Ovary (tissue), 3 donors: ENCODE measurements around the gene PTPRN2.
"Not testable (repeated sequence)": the region's sequence is repeated elsewhere in the genome, so short reads cannot be mapped to it uniquely, and the experiment has no call there.

Source experiments
- POLR2A ChIP-seq: fragments of 450-650 bp; IDR thresholded peaks from one replicate; pipeline ENCODE4 v1.6.1; 2017; ENCODE audit warnings: antibody characterized with exemption, mild to moderate bottlenecking, moderate library complexity
- TF ChIP-seq, protein P1 (sequence below), 3 donors: fragments of 450-650 bp in 2 of 3; fragments of 200-600 bp in 1 of 3; IDR thresholded peaks; one replicate each; pipeline versions ENCODE4 v1.5.1 to v1.8.0; 2016 to 2022; ENCODE audit warnings: antibody characterized with exemption in 3 of 3, mild to moderate bottlenecking in 1 of 3
- donor health status: DM: no; HTN: no; CAD: no.

DNA sequence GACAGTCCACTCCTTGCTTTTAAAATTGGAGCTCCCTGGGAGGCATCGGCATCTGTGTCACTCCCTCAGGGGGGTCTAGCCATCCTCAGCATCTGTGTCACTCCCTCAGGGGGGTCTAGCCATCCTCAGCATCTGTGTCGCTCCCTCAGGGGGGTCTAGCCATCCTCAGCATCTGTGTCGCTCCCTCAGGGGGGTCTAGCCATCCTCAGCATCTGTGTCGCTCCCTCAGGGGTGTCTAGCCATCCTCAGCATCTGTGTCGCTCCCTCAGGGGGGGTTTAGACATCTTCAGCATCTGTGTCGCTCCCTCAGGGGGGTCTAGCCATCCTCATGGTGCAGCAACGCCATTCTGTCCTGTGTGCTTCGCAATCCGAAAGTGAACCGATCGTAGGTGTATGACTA, 651.9 kb downstream of the PTPRN2 start:
- TF ChIP-seq, protein P1, sequence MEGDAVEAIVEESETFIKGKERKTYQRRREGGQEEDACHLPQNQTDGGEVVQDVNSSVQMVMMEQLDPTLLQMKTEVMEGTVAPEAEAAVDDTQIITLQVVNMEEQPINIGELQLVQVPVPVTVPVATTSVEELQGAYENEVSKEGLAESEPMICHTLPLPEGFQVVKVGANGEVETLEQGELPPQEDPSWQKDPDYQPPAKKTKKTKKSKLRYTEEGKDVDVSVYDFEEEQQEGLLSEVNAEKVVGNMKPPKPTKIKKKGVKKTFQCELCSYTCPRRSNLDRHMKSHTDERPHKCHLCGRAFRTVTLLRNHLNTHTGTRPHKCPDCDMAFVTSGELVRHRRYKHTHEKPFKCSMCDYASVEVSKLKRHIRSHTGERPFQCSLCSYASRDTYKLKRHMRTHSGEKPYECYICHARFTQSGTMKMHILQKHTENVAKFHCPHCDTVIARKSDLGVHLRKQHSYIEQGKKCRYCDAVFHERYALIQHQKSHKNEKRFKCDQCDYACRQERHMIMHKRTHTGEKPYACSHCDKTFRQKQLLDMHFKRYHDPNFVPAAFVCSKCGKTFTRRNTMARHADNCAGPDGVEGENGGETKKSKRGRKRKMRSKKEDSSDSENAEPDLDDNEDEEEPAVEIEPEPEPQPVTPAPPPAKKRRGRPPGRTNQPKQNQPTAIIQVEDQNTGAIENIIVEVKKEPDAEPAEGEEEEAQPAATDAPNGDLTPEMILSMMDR (IDR thresholded peaks at IDR 0.05): not testable (repeated sequence)
- not testable (repeated sequence) for TF ChIP-seq POLR2A
